RWPE1 (cell line): ENCODE data around the gene TCP1.
"Not testable (repeated sequence)": the region's sequence is repeated elsewhere in the genome, so short reads cannot be mapped to it uniquely, and the experiment has no call there.

Source experiments
- CTCF ChIA-PET: fragments of 350-600 bp; sonication (Branson Sonifier 250); formaldehyde crosslinking; extraction: SDS; loops from one replicate; lab custom pipeline; 2021; lab: Yijun Ruan, JAX
- POLR2A ChIA-PET: fragments of 400-600 bp; formaldehyde crosslinking; extraction: SDS; loops from one replicate; lab custom pipeline; 2020; ENCODE audit warnings: antibody characterized with exemption; ENCODE audit not compliant: low non-redundant PET; lab: Yijun Ruan, JAX
- DNase-seq: peaks from one replicate; pipeline ENCODE4 v3.0.0; 2012; ENCODE audit warnings: low spot score
- H3K27ac ChIP-seq: fragments of 450-650 bp; 2 replicates; pipeline ENCODE4 v1.5.1; 2017
- TF ChIP-seq, protein P1 (sequence below): fragments of 450-650 bp; conservative IDR thresholded peaks from 2 replicates; pipeline ENCODE4 v1.5.1; 2017; ENCODE audit warnings: low read depth, mild to moderate bottlenecking

The TCP1 gene

DNA sequence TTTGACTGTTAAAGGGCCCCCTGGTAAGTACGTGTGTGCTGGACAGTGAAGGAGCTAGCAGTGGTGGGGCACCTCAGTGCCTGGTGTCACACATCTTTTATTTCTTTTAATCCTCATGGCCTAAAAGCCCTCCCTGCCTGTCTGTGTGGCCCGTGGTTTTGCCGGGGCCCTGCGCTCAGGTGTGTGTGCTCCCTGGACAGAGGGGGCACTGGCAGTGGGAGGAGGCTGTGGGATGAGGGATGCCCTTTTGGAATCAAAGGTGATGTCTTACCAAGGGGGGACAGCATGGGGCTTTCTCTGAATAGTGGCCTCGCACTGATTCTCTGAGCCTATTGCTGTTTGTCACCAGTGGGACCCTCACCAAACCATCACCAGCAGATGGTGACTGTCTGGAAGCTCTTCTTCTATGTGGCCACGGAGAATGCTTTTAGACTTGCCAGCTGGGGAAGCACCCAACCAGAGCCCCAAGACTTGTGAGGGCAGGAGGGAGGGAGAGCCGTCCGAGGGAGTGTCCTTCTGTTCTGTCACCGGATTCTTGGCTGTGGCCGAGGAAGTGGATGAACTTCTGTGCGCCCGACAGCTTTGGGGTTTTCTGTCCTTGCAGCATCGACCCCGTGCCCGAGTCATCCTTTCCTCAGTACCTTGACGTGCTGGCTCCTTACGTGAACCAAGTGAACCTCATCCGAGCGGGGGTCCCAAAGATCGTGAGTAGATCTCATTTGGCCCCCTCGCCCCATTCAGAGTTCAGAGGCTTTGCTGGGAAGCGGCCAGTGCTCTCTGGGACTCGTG lies 28.7 kb upstream of the TCP1 start:
- CTCF ChIA-PET, result no interaction called here
- TF ChIP-seq, protein P1, sequence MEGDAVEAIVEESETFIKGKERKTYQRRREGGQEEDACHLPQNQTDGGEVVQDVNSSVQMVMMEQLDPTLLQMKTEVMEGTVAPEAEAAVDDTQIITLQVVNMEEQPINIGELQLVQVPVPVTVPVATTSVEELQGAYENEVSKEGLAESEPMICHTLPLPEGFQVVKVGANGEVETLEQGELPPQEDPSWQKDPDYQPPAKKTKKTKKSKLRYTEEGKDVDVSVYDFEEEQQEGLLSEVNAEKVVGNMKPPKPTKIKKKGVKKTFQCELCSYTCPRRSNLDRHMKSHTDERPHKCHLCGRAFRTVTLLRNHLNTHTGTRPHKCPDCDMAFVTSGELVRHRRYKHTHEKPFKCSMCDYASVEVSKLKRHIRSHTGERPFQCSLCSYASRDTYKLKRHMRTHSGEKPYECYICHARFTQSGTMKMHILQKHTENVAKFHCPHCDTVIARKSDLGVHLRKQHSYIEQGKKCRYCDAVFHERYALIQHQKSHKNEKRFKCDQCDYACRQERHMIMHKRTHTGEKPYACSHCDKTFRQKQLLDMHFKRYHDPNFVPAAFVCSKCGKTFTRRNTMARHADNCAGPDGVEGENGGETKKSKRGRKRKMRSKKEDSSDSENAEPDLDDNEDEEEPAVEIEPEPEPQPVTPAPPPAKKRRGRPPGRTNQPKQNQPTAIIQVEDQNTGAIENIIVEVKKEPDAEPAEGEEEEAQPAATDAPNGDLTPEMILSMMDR, result no peak
- H3K27ac ChIP-seq, result no peak overlapping the region
- POLR2A ChIA-PET, result no interaction called here
- DNase-seq, result no peak

DNA sequence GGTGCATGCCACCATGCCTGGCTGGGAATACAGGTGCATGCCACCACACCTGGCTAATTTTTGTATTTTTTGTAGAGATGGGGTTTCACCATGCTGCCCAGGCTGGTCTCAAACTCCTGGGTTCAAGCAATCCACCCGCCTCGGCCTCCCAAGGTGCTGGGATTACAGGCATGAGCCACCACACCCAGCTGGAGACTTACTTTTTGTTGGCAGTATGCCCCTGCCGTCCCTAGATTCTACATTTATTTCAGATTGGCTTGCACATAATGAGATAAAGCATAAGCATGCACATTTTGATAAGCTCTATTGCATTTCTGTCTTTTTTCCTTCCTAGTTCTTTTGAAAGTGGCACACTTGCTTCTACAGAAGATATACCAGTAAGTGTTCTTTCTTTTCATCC lies 27.4 kb upstream of the TCP1 start:
- POLR2A ChIA-PET, H3K27ac ChIP-seq, DNase-seq, CTCF ChIA-PET: not testable (repeated sequence)

DNA sequence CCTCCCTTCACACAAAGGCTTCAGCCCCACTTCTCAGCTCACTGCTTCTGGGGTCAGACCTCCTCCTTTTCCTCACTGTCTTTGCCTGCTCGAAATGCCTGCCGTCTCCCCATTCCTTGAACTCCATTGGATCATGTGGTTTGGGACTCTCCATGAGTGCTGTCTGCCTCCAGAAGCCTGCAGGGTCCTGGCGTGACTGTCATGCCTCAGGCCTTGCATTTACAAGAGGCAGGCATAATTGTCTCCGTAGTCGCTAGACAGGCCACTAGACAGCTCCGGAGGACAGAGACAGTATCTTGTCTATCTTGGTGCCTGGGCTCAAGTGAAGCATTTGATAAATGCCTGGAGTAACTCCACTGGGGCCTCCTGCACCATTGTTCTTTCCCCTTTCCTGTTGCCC lies 26.0 kb upstream of the TCP1 start:
- DNase-seq, result no peak
- CTCF ChIA-PET, result interaction anchor here (0.6 kb wide), 1 partner anchor 50 kb away, joined by 5 read pairs; no protein-coding TSS in a partner anchor
- TF ChIP-seq, protein P1, result no peak
- POLR2A ChIA-PET, result interaction anchor here (0.6 kb wide), 1 partner anchor 33 kb away, joined by 4 read pairs; no protein-coding TSS in a partner anchor
- H3K27ac ChIP-seq, result no peak overlapping the region

DNA sequence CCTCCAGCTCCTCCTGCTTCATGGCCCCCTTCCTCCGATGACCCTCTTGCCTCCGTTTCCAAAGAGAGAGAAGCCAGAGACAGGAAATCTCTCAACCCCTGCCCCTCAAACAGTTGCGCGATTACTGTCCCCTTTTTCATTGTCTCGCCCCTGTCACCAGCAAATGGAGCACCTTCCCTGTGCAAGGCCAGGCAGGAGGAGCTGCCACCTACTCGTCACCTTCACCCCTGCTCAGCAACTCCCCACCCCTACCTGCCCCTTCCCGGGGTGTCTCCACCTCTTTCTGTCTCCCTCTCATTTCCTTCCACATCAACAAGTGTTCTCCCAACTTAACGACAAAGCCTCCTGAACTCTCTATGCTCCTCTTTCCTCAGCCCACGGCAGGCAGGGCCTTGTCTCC lies 24.4 kb upstream of the TCP1 start:
- no peak for DNase-seq
- POLR2A ChIA-PET, result no interaction called here
- TF ChIP-seq, protein P1, result no peak
- CTCF ChIA-PET, result interaction anchor here (0.7 kb wide), 1 partner anchor 180 kb away, joined by 3 read pairs; no protein-coding TSS in a partner anchor
- H3K27ac ChIP-seq, result no peak overlapping the region

DNA sequence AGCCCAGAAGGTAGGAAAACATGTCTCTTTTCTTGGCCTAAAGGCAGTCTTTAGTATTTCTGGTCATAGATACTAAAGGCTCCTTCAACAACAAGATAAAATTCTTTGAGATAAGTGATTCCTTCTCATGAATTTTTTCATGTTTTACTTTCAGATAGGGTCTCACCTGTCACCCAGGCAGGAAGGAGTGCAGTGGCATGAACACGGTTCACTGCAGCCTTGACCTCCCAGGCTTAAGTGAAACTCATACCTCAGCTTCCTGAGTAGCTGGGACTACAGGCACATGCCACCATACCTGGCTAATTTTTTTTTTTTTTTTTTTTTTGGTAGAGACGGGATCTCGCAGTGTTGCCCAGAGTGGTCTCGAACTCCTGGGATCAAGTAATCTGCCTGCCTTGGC lies 19.7 kb upstream of the TCP1 start:
- ChIA-PET POLR2A (no interaction called here), CTCF (no interaction called here)
- H3K27ac ChIP-seq, result no peak overlapping the region
- TF ChIP-seq, protein P1, result no peak
- no peak for DNase-seq

DNA sequence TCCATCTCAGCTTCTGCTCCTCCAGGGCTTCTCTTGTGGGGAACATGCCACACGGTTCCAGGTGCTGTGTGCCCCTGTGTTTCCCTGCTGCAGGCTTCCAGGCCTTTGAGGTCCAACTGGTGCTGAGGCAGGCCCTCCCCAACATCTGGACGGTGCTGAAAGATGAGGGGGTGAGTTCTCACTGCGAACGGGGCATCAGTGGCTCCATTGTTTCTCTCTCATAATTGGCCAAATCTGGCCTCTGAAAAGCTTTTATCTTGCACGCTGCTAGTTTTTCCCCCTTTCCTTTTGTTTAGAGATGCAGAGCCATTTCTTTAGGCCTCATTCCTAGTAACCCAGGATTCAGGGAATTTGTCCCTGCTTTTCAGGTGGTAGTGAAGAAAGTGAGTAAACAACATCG lies 19.2 kb upstream of the TCP1 start:
- ChIA-PET CTCF (no interaction called here), POLR2A (no interaction called here)
- TF ChIP-seq, protein P1, result no peak
- no peak overlapping the region for H3K27ac ChIP-seq
- DNase-seq, result no peak
